ENCODE results near the gene HEPACAM.

HEPACAM gene

GRCh38 chr11:124891373-124891861 lies 44.4 kb downstream of the HEPACAM start:
- Histone ChIP-seq H3K9ac (ENCODE audit: low read depth, low read length) (no peak overlapping the region), H3K4me1 (ENCODE audit: insufficient read depth, low read length) (no peaks in the 10 kb centered on the region), H3K27ac (ENCODE audit: low read depth, low read length) (no peak overlapping the region), H3K36me3 (ENCODE audit: insufficient read depth, low read length) (no peaks in the 10 kb centered on the region), H3K27me3 (ENCODE audit: insufficient read depth, low read length) (peaks cover 10% of the 10 kb centered on the region), H3K4me3 (ENCODE audit: low read length) (no peak overlapping the region), H3K9me3 (ENCODE audit: insufficient read depth, low read depth, low read length) (no peaks in the 10 kb centered on the region)
- 72% methylated on average over 12 of the region's 12 CpGs for WGBS

- Histone ChIP-seq H3K27me3 (ENCODE audit: insufficient read depth, low read length) (peaks cover 10% of the 10 kb centered on the region), H3K27ac (ENCODE audit: low read depth, low read length) (no peak overlapping the region), H3K4me3 (ENCODE audit: low read length) (no peak overlapping the region), H3K4me1 (ENCODE audit: insufficient read depth, low read length) (no peaks in the 10 kb centered on the region), H3K9ac (ENCODE audit: low read depth, low read length) (no peak overlapping the region), H3K9me3 (ENCODE audit: insufficient read depth, low read depth, low read length) (no peaks in the 10 kb centered on the region), H3K36me3 (ENCODE audit: insufficient read depth, low read length) (no peaks in the 10 kb centered on the region)
- WGBS, result 90% methylated on average over 9 of the region's 9 CpGs
Measured at GRCh38 chr11:124890683-124891372, 45.0 kb downstream of the HEPACAM start.

- Histone ChIP-seq H3K27ac (ENCODE audit: low read depth, low read length) (no peak overlapping the region), H3K4me3 (ENCODE audit: low read length) (no peak overlapping the region)
Measured at GRCh38 chr11:124890151-124890550, 45.7 kb downstream of the HEPACAM start.

GRCh38 chr11:124889191-124890091 lies 46.4 kb downstream of the HEPACAM start:
- 91% methylated on average over 2 of the region's 2 CpGs for WGBS
- Histone ChIP-seq H3K9me3 (ENCODE audit: insufficient read depth, low read depth, low read length) (no peaks in the 10 kb centered on the region), H3K4me1 (ENCODE audit: insufficient read depth, low read length) (no peaks in the 10 kb centered on the region), H3K27me3 (ENCODE audit: insufficient read depth, low read length) (peaks cover 10% of the 10 kb centered on the region), H3K9ac (ENCODE audit: low read depth, low read length) (no peak overlapping the region), H3K27ac (ENCODE audit: low read depth, low read length) (no peak overlapping the region), H3K4me3 (ENCODE audit: low read length) (no peak overlapping the region), H3K36me3 (ENCODE audit: insufficient read depth, low read length) (no peaks in the 10 kb centered on the region)

More at GRCh38 chr11:124890151-124890550, 45.7 kb downstream of the HEPACAM start:
- Histone ChIP-seq H3K27me3 (ENCODE audit: insufficient read depth, low read length) (peaks cover 10% of the 10 kb centered on the region), H3K9me3 (ENCODE audit: insufficient read depth, low read depth, low read length) (no peaks in the 10 kb centered on the region), H3K9ac (ENCODE audit: low read depth, low read length) (no peak overlapping the region), H3K4me1 (ENCODE audit: insufficient read depth, low read length) (no peaks in the 10 kb centered on the region), H3K36me3 (ENCODE audit: insufficient read depth, low read length) (no peaks in the 10 kb centered on the region)
- 100% methylated on average over 1 of the region's 2 CpGs for WGBS

- Histone ChIP-seq H3K4me3 (ENCODE audit: low read length) (no peak overlapping the region), H3K36me3 (ENCODE audit: insufficient read depth, low read length) (no peaks in the 10 kb centered on the region), H3K9me3 (ENCODE audit: insufficient read depth, low read depth, low read length) (no peaks in the 10 kb centered on the region), H3K9ac (ENCODE audit: low read depth, low read length) (no peak overlapping the region), H3K27me3 (ENCODE audit: insufficient read depth, low read length) (peaks cover 7% of the 10 kb centered on the region; the same call in 1 of the 2 replicates), H3K27ac (ENCODE audit: low read depth, low read length) (no peak overlapping the region), H3K4me1 (ENCODE audit: insufficient read depth, low read length) (no peaks in the 10 kb centered on the region)
- 96% methylated on average over 2 of the region's 3 CpGs for WGBS
Measured at GRCh38 chr11:124887667-124888013, 48.2 kb downstream of the HEPACAM start.

GRCh38 chr11:124886978-124887666 lies 48.7 kb downstream of the HEPACAM start:
- Histone ChIP-seq H3K9ac (ENCODE audit: low read depth, low read length) (no peak overlapping the region), H3K4me3 (ENCODE audit: low read length) (no peak overlapping the region), H3K27ac (ENCODE audit: low read depth, low read length) (no peak overlapping the region), H3K36me3 (ENCODE audit: insufficient read depth, low read length) (no peaks in the 10 kb centered on the region), H3K27me3 (ENCODE audit: insufficient read depth, low read length) (peaks cover 7% of the 10 kb centered on the region; the same call in 1 of the 2 replicates), H3K4me1 (ENCODE audit: insufficient read depth, low read length) (no peaks in the 10 kb centered on the region), H3K9me3 (ENCODE audit: insufficient read depth, low read depth, low read length) (no peaks in the 10 kb centered on the region)
- 94% methylated on average over 12 of the region's 12 CpGs for WGBS

- H3K27ac ChIP-seq (ENCODE audit: low read depth, low read length), result no peak overlapping the region
- no peaks in the 10 kb centered on the region for H3K36me3 ChIP-seq (ENCODE audit: insufficient read depth, low read length)
- H3K9ac ChIP-seq (ENCODE audit: low read depth, low read length), result no peak overlapping the region
- peaks cover 7% of the 10 kb centered on the region; the same call in 1 of the 2 replicates for H3K27me3 ChIP-seq (ENCODE audit: insufficient read depth, low read length)
- H3K4me1 ChIP-seq (ENCODE audit: insufficient read depth, low read length), result no peaks in the 10 kb centered on the region
- H3K9me3 ChIP-seq (ENCODE audit: insufficient read depth, low read depth, low read length), result no peaks in the 10 kb centered on the region
- WGBS, result 85% methylated on average over 10 of the region's 11 CpGs
- H3K4me3 ChIP-seq (ENCODE audit: low read length), result no peak overlapping the region
Measured at GRCh38 chr11:124886476-124886875, 49.4 kb downstream of the HEPACAM start.

- WGBS, result 75% methylated on average over 5 of the region's 5 CpGs
Measured at GRCh38 chr11:124884869-124885479, 50.9 kb downstream of the HEPACAM start.

GRCh38 chr11:124884340-124884739 lies 51.5 kb downstream of the HEPACAM start:
- Histone ChIP-seq H3K36me3 (ENCODE audit: insufficient read depth, low read length) (no peaks in the 10 kb centered on the region), H3K27ac (ENCODE audit: low read depth, low read length) (no peak overlapping the region), H3K9ac (ENCODE audit: low read depth, low read length) (no peak overlapping the region), H3K27me3 (ENCODE audit: insufficient read depth, low read length) (0 out of 2 replicates have a peak, but pooled peaks cover 3% of the 10 kb centered on the region), H3K4me3 (ENCODE audit: low read length) (no peak overlapping the region), H3K9me3 (ENCODE audit: insufficient read depth, low read depth, low read length) (no peaks in the 10 kb centered on the region), H3K4me1 (ENCODE audit: insufficient read depth, low read length) (no peaks in the 10 kb centered on the region)
- 100% methylated on average over 1 of the region's 1 CpG for WGBS

More at GRCh38 chr11:124884869-124885479, 50.9 kb downstream of the HEPACAM start:
- Histone ChIP-seq H3K4me3 (ENCODE audit: low read length) (no peak overlapping the region), H3K9ac (ENCODE audit: low read depth, low read length) (no peak overlapping the region), H3K4me1 (ENCODE audit: insufficient read depth, low read length) (no peaks in the 10 kb centered on the region), H3K9me3 (ENCODE audit: insufficient read depth, low read depth, low read length) (no peaks in the 10 kb centered on the region), H3K27ac (ENCODE audit: low read depth, low read length) (no peak overlapping the region), H3K36me3 (ENCODE audit: insufficient read depth, low read length) (no peaks in the 10 kb centered on the region), H3K27me3 (ENCODE audit: insufficient read depth, low read length) (peaks cover 7% of the 10 kb centered on the region; the same call in 1 of the 2 replicates)

- Histone ChIP-seq H3K4me1 (ENCODE audit: insufficient read depth, low read length) (peaks cover 2% of the 10 kb centered on the region), H3K27me3 (ENCODE audit: insufficient read depth, low read length) (peaks cover 2% of the 10 kb centered on the region; the same call in 1 of the 2 replicates), H3K9me3 (ENCODE audit: insufficient read depth, low read depth, low read length) (no peaks in the 10 kb centered on the region), H3K36me3 (ENCODE audit: insufficient read depth, low read length) (no peaks in the 10 kb centered on the region), H3K27ac (ENCODE audit: low read depth, low read length) (no peak overlapping the region), H3K4me3 (ENCODE audit: low read length) (no peak overlapping the region), H3K9ac (ENCODE audit: low read depth, low read length) (no peak overlapping the region)
- 82% methylated on average over 10 of the region's 11 CpGs for WGBS
Measured at GRCh38 chr11:124882339-124883071, 53.3 kb downstream of the HEPACAM start.
